HEK293T (cell line): ENCODE results near the gene PIP5K1B.

Experiments
- CTBP1 ChIP-seq: fragments of 450-650 bp; IDR thresholded peaks from 2 replicates; pipeline ENCODE4 v1.6.1; 2016; ENCODE audit warnings: borderline replicate concordance
- NFRKB ChIP-seq: fragments of 450-650 bp; IDR thresholded peaks from 2 replicates; pipeline ENCODE4 v1.6.1; 2016; ENCODE audit warnings: mild to moderate bottlenecking, moderate library complexity
- SP1 ChIP-seq: fragments of 450-650 bp; IDR thresholded peaks from 2 replicates; pipeline ENCODE4 v1.6.1; 2017

DNA sequence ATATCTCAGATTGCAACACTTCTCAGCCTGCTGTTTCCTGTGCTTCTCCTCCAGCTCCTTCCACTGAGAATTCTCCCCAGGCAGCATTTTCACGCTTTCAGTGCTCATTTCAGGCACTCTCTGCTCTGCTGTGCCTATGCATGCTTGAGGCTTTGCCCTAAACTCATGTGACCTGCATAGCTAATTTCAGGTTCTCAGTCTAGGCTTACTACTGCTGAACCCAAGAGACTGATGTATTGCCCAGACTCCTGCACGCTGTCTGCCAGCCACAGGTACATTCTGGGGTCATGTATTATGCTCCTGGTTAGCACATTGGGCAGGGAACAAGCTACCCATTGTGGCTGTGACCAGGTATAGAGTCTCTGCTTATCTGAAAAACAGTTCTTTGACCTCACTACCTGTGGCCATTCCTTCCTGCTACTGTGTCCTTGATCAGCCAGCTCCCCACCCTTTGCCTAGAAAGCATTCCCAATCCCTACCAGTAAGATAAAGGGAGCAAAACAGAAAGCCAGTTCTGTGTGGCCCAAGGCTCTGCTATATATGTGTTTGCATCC, 34.7 kb downstream of the PIP5K1B start:
- TF ChIP-seq NFRKB = no peak
- no peak for TF ChIP-seq CTBP1
- no peak for TF ChIP-seq SP1
